ENCODE measurements around the gene MMP1. TPM values are rescaled to one million over a fixed set of nuclear protein-coding genes. Genes with fewer than 3 reads are reported as not detected.

MMP1 gene
- polyA plus RNA-seq, 1 donor (not counting 4 experiments of a cell fraction or from before 2014, with no cell fraction given): 81.5 TPM

- no peak overlapping the region for H3K4me2 ChIP-seq (ENCODE audit: control insufficient read depth, extremely low read depth, insufficient read depth, low read depth, low read length)
- no peaks in the 10 kb centered on the region for H3K27me3 ChIP-seq (ENCODE audit: control insufficient read depth, extremely low read depth, insufficient read depth, low read length)
- no peak overlapping the region for H3K9ac ChIP-seq (ENCODE audit: control insufficient read depth, extremely low read depth, insufficient read depth, low read length)
- H3K4me1 ChIP-seq (ENCODE audit: control insufficient read depth, extremely low read depth, insufficient read depth, low read length): no peaks in the 10 kb centered on the region
- no peaks in the 10 kb centered on the region for H4K20me1 ChIP-seq (ENCODE audit: control insufficient read depth, extremely low read depth, insufficient read depth, low read length)
- H3K9me1 ChIP-seq (ENCODE audit: control insufficient read depth, extremely low read depth, insufficient read depth, low read length): no peaks in the 10 kb centered on the region
- no peaks in the 10 kb centered on the region for H3K36me3 ChIP-seq (ENCODE audit: control insufficient read depth in 2 of 2, extremely low read depth in 1 of 2, insufficient read depth in 2 of 2, low read length in 2 of 2)
- no peak overlapping the region for H3K4me3 ChIP-seq (ENCODE audit: control insufficient read depth in 2 of 3, extremely low read depth in 1 of 3, insufficient read depth in 2 of 3, low read depth in 1 of 3, low read length in 3 of 3)
- no peaks in the 10 kb centered on the region for H3K79me2 ChIP-seq (ENCODE audit: control insufficient read depth, insufficient read depth, low read length)
- dilution Hi-C loops (cut with MboI; ENCODE audit: extremely low pct_ligation_motif_present, low sequenced_read_pairs): no loop called here
- DNase-seq (ENCODE audit: low read depth, low spot score) (no peak), FAIRE-seq (peak; percentile 89)
- no peaks in the 10 kb centered on the region for H3K9me3 ChIP-seq (ENCODE audit: control insufficient read depth, low read depth, low read length)
- no peak overlapping the region for H3K27ac ChIP-seq (ENCODE audit: control insufficient read depth, insufficient read depth, low read length)
- no peak overlapping the region for H2AFZ ChIP-seq (ENCODE audit: control insufficient read depth, low read length)
- TF ChIP-seq EZH2 (IDR thresholded peaks at IDR 0.05; ENCODE audit: low read length): no peak
- no peak for TF ChIP-seq CTCF (optimal IDR thresholded peaks at IDR 0.05 in 1 of 3, IDR thresholded peaks at IDR 0.05 in 1 of 3, conservative IDR thresholded peaks at IDR 0.05 in 1 of 3; ENCODE audit: extremely low read depth in 1 of 3, insufficient read depth in 2 of 3, low read length in 3 of 3)
These were observed 6.5 kb downstream of the MMP1 start for GRCh38 chr11:102791271-102792036.

GRCh38 chr11:102788334-102788995 is 9.5 kb downstream of the MMP1 start:
- no peaks in the 10 kb centered on the region for H4K20me1 ChIP-seq (ENCODE audit: control insufficient read depth, extremely low read depth, insufficient read depth, low read length)
- TF ChIP-seq CTCF (optimal IDR thresholded peaks at IDR 0.05 in 1 of 3, IDR thresholded peaks at IDR 0.05 in 1 of 3, conservative IDR thresholded peaks at IDR 0.05 in 1 of 3; ENCODE audit: extremely low read depth in 1 of 3, insufficient read depth in 2 of 3, low read length in 3 of 3) (no peak), EZH2 (IDR thresholded peaks at IDR 0.05; ENCODE audit: low read length) (no peak)
- dilution Hi-C loops (cut with MboI; ENCODE audit: extremely low pct_ligation_motif_present, low sequenced_read_pairs): no loop called here
- FAIRE-seq (peak; percentile 32), DNase-seq (ENCODE audit: low read depth, low spot score) (no peak)
- no peak overlapping the region for H3K4me2 ChIP-seq (ENCODE audit: control insufficient read depth, extremely low read depth, insufficient read depth, low read depth, low read length)
- no peaks in the 10 kb centered on the region for H3K9me1 ChIP-seq (ENCODE audit: control insufficient read depth, extremely low read depth, insufficient read depth, low read length)
- H3K27me3 ChIP-seq (ENCODE audit: control insufficient read depth, extremely low read depth, insufficient read depth, low read length): no peaks in the 10 kb centered on the region
- H3K79me2 ChIP-seq (ENCODE audit: control insufficient read depth, insufficient read depth, low read length): no peaks in the 10 kb centered on the region
- no peaks in the 10 kb centered on the region for H3K36me3 ChIP-seq (ENCODE audit: control insufficient read depth in 2 of 2, extremely low read depth in 1 of 2, insufficient read depth in 2 of 2, low read length in 2 of 2)
- peaks cover 5% of the 10 kb centered on the region for H3K4me1 ChIP-seq (ENCODE audit: control insufficient read depth, extremely low read depth, insufficient read depth, low read length)
- H3K9ac ChIP-seq (ENCODE audit: control insufficient read depth, extremely low read depth, insufficient read depth, low read length): no peak overlapping the region
- no peak overlapping the region for H3K27ac ChIP-seq (ENCODE audit: control insufficient read depth, insufficient read depth, low read length)
- H3K4me3 ChIP-seq (ENCODE audit: control insufficient read depth in 2 of 3, extremely low read depth in 1 of 3, insufficient read depth in 2 of 3, low read depth in 1 of 3, low read length in 3 of 3): no peak overlapping the region
- H3K9me3 ChIP-seq (ENCODE audit: control insufficient read depth, low read depth, low read length): no peaks in the 10 kb centered on the region
- H2AFZ ChIP-seq (ENCODE audit: control insufficient read depth, low read length): no peak overlapping the region

All from keratinocyte (primary cell).